ENCODE data around the gene PCLO.

Gene PCLO

GRCh38 chr7:82965088-82966036, 197.3 kb downstream of the PCLO start:
- in situ Hi-C loops (cut with MboI; ENCODE audit: low pct_unique_long_range_greater_than_20kb, low sequenced_read_pairs, unreplicated experiment): no loop called here
- no peak for TF ChIP-seq CTCF (IDR thresholded peaks at IDR 0.05; ENCODE audit: extremely low read depth, insufficient read depth, missing control alignments)
- DNase-seq (ENCODE audit: low spot score): no peak

GRCh38 chr7:82964150-82964882, 198.4 kb downstream of the PCLO start:
- in situ Hi-C loops (cut with MboI; ENCODE audit: low pct_unique_long_range_greater_than_20kb, low sequenced_read_pairs, unreplicated experiment): no loop called here
- no peak for TF ChIP-seq CTCF (IDR thresholded peaks at IDR 0.05; ENCODE audit: extremely low read depth, insufficient read depth, missing control alignments)
- no peak for DNase-seq (ENCODE audit: low spot score)

DNA sequence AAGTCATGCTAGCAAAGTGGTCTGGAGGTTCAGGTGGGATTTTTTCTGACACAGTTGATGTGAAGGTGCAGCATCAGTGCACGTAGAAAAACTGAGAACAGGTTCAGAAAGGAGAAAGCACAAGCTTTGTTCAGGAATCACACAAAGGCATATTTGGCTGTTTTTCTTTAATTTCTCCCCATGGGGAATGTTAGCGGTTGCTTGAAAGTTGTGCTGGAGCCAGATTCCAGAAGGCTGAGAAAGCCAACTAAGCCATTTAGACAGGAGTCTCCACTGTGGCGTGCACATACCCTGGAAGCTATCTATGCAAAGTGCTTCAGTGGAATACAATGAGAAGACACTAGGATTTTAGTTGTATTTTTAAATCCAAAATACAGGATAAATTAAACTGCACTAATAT, 201.4 kb downstream of the PCLO start:
- in situ Hi-C loops (cut with MboI; ENCODE audit: low pct_unique_long_range_greater_than_20kb, low sequenced_read_pairs, unreplicated experiment): no loop called here
- TF ChIP-seq CTCF (IDR thresholded peaks at IDR 0.05; ENCODE audit: extremely low read depth, insufficient read depth, missing control alignments): no peak
- no peak for DNase-seq (ENCODE audit: low spot score)

DNA sequence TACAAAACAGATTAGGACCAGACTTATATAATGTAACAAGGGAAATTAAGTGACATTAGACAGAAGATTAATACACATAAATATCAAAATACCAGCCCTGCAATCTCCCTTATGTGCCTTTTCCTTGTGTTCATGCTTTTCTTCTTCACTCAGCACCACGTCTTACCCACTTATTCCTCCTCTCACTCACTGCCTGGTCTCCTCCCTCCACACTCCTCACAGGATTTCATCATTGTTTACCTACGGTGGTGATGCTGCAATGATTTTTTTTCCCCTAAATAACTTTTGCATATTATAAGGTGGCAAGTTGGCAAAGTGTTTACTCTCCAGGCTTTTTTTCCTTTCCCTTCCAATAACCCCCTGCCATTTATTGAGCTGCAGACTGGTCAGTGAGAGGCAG, 203.2 kb downstream of the PCLO start:
- in situ Hi-C loops (cut with MboI; ENCODE audit: low pct_unique_long_range_greater_than_20kb, low sequenced_read_pairs, unreplicated experiment): no loop called here
- no peak for TF ChIP-seq CTCF (IDR thresholded peaks at IDR 0.05; ENCODE audit: extremely low read depth, insufficient read depth, missing control alignments)
- DNase-seq (ENCODE audit: low spot score): no peak

- in situ Hi-C loops (cut with MboI; ENCODE audit: low pct_unique_long_range_greater_than_20kb, low sequenced_read_pairs, unreplicated experiment): no loop called here
- no peak for TF ChIP-seq CTCF (IDR thresholded peaks at IDR 0.05; ENCODE audit: extremely low read depth, insufficient read depth, missing control alignments)
- DNase-seq (ENCODE audit: low spot score): no peak
These were observed 205.2 kb downstream of the PCLO start for GRCh38 chr7:82957521-82957920.

- no peak for DNase-seq (ENCODE audit: low spot score)
- TF ChIP-seq CTCF (IDR thresholded peaks at IDR 0.05; ENCODE audit: extremely low read depth, insufficient read depth, missing control alignments): no peak
- in situ Hi-C loops (cut with MboI; ENCODE audit: low pct_unique_long_range_greater_than_20kb, low sequenced_read_pairs, unreplicated experiment): no loop called here
These were observed 209.2 kb downstream of the PCLO start for GRCh38 chr7:82953324-82954027.

Measured in GM13977 (cell line).